NCI-H1092 (cell line): ENCODE results near the gene OR2V2.

ENCODE experiments used
- DNase-seq: peaks from one replicate; lab custom pipeline; 2025; lab: John Stamatoyannopoulos, UW

OR2V2 gene

DNA sequence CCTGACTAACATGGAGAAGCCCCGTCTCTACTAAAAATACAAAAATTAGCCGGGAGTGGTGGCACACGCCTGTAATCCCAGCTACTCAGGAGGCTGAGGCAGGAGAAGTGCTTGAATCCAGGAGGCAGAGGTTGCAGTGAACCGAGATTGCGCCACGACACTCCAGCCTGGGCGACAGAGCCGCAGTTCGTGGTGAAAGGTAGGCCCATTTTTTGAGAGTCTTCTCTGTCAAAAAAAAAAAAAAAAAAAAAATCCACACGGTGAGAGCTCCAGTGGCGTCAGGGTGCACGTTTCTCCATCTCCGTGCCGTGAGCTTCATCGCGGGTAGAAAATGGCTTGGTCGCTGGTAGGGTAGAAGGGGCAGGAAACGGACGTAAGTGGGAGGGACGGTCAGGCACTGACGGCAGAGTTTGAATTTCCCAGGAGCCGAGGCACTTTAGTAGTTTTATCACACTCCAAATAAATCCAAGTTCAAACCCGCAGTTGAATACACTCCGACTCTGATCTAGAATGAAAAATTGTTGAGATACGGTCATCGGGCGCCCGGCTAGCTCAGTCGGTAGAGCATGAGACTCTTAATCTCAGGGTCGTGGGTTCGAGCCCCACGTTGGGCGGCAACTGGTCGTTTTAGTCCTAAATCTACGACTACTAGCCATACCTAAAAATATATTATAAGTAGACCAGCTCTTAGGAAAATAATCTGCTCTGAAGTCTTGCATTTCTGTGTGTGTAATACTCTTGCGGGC, 60.0 kb downstream of the OR2V2 start:
- DNase-seq = no peak

DNA sequence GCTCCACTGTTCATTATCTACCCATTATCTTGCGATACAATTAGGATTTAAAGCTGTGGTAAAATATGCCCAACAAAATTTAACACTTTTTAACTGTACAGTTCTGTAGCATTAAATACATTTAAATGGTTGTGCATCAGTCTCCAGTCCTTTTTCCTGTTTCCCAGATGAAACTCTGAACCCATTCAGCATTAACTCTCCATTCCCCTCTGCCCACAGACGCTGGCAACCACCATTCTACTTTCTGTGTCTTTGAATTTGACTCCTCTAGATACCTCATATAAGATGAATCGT, 60.5 kb downstream of the OR2V2 start:
- no peak for DNase-seq
